GM19025 (cell line): ENCODE results near the gene CCNY.
A peak's percentile ranks its signal among the peaks of the same experiment; 100 is the strongest.

ENCODE experiments used
- ATAC-seq: cut with Tn5 transposase; IDR thresholded peaks from one replicate; pipeline ENCODE4 v1.9.1; 2021; ENCODE audit warnings: mild to moderate bottlenecking, low read depth, moderate library complexity; ENCODE audit not compliant: unreplicated experiment

Gene CCNY

DNA sequence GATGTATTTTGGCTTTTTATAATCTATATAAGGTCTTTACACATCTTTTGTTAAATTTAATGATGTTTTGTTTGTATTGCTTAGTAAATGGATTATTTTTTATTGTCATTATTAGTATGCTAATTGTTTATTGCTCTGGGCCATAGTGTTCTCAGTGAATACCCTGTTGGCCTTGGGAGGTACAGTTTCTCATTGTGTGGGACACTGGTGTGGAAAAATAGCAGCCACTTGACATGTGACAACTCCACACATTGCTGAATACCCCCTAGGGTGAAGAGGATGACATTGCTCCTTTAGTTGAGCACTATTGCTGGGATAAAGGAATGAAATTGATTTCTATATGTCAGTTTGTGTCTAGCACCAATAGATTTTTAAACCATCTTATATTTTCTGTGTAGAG, 130.9 kb downstream of the CCNY start:
- ATAC-seq, result no peak

DNA sequence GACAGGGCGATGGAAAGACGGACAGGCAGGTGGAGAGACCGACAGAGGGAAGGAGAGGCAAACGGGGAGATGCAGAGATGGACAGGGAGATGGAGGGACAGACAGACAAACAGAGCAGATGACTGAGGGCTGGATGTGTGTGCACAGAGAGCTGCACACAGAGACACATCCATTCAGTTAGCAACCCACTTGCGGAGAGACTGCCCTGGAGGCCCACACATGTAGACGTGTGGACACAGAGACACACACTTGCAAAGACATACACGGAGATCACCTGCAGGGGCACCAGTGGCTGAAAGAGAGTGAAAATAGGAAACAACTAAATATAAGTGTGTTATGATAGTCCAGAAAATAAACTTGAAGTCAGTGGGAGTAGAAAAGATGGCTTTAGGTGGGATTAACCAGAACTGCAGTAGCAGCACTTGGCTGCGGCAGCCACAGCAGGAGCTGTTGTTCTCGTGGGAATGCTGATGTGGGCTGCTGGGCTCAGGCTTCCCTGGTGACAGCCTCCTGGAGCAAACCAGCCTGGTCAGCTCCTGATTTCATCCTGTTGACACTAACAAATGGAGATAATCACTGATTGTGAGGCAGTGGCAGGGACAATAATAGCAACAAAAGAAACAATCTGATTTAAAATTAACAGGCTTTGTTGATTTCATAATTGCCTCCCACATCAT, 134.1 kb downstream of the CCNY start:
- no peak for ATAC-seq

DNA sequence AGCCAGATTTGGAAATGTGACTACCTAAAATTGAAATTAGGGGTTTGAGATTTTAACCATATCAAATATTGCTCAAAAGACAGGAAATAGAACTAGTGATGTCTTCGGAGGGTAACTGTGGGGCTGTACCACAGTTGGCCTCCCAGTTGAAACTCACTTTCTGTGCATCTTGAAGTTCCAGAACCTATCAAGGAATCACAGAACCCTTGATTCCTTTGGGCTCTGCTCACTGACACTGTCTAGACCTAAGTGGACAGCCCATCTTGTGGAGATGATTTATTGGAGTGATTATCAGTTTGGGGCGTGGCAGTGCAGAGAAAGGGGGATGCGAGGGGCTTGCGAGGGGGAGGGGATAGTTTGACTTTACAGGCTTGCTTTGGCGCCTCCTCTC, 134.6 kb downstream of the CCNY start:
- ATAC-seq, result no peak

DNA sequence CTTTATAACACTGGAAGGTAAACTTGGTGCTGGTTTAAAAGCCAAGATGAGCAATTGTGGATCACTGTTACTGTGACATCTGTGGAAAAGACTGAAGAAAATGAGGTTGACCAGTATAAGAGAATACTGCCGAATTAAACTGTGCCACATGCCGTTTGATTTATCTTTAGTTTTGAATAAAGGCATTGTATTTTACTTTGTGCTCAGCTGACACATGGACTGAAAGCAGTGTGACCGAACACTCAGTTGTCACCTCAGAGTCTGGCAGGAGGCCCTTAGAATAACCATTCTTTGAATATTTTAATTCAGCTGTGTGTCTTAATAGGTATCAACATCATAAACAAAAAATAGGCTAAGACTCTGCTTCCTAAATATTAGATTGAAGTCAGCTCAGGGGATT, 135.1 kb downstream of the CCNY start:
- no peak for ATAC-seq

DNA sequence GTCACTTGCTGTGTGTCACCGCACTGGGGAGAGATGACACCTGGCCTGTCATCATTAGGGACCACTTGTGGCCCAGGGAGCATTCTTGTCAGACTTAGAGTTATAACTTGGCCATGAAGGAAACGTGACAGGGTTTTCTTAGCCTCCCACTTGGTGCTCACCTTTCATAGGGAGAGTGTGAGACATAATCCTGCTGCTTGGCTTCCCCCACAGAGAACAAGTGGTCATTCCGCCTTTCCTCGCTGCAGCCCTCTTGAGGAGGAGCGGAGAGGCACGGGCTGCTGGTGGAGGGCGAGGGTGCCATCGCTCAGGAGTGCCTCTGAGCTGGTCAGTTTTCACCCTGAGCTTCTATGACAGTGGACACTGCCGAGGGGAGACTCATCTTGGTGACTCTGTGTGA, 143.8 kb downstream of the CCNY start:
- ATAC-seq, result no peak

DNA sequence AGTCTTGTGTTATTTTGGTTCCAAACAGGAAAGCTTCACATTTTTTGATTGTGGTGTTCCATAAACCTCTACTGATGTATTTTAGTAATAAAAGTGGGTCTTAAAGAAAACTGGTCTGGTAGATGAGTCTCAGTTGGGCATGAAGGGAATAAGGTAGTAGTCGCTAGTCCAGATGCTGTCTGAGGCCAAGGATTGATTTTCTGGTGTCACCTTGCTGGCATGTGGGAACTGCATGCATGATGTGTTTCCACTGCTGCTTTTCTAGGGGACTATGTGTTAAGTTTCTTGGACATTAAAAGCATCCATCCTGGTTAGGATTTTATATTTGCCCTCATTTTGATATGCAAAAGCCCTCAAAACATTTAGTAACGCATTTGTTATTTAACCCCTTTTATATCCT, 145.1 kb downstream of the CCNY start:
- ATAC-seq, result no peak

DNA sequence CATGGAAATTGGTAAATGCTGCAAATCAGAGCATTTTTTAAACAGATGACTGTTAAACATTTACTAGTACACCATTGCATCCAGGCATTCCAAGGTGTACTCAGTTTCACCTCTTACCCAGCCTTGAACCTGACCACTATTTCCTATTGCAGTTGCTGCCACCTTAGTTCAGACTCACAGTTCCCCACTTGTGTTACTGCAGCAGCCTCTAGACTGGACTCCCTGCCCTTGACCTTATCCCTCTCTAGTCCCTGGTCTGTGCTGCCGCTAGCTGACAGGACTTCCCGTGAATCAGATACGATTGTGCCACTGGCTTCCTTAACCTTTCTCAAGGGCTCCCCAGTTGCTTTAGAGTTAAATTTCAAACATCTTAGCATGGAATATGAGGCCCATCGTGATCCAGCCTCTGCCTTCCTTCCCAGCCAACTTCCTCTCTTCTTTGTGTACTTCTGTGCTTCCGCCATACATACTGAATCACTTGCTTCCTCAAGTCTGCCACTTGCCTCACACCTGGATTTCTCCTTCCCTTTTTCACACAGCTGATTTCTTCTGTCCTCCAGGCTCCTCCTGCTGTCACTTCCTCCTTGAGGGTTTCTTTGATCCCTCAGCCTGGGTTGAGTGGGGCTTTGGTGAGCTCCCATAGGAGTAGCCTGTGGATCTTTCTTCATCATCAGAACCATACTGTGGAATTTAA, 150.1 kb downstream of the CCNY start:
- ATAC-seq, result no peak

DNA sequence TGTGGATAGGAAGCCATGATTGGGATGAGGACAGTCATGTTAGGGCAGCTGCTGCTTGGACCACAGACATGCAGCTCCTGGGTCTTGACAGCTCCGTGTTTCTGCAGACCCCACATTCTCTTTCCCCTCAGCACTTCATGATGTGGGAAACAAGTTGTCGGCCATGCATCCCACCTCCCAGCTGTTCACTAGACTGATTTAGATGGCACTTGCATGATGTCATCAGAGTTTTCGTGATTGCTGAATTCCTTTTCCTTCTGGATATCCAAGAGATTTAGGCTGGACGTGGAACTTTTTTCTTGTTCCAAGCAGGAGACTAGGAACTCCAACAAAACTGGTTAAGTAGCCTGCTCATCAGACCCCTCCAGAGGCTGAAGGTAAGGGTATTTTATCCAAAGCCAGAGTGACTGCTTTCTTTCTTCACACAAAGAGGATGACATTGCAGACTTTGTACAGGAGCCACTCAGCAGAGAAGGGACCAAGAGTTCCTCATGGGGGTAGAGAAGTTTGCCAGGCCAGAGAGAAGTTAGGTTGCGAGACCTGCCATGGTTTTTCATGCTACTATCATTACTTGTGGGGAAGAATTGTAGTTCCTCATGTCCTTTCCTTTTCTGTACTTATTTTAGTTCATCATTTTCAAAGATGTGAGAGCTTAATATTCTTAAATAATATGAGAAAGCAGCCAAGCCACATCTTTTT, 151.2 kb downstream of the CCNY start:
- ATAC-seq, result no peak

DNA sequence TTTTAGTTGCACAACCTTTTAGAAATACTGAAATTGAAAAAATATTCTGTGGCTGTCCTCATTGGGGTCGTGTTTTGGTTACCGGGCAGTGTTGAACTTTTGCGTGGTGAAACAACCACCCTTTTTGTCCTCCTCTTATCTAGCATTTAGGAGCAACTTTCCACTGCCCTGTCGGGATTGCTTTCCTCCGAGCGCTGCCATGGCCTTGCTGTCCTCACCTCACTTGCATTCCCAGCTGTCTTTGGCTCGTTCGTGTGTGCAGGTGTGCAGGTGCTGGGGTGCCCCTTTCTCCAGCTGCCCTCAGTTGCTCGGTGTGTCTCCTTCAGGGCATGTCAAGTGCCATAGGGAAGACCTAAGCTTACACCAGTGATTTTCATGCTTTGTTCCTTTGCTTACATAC, 151.9 kb downstream of the CCNY start:
- no peak for ATAC-seq

DNA sequence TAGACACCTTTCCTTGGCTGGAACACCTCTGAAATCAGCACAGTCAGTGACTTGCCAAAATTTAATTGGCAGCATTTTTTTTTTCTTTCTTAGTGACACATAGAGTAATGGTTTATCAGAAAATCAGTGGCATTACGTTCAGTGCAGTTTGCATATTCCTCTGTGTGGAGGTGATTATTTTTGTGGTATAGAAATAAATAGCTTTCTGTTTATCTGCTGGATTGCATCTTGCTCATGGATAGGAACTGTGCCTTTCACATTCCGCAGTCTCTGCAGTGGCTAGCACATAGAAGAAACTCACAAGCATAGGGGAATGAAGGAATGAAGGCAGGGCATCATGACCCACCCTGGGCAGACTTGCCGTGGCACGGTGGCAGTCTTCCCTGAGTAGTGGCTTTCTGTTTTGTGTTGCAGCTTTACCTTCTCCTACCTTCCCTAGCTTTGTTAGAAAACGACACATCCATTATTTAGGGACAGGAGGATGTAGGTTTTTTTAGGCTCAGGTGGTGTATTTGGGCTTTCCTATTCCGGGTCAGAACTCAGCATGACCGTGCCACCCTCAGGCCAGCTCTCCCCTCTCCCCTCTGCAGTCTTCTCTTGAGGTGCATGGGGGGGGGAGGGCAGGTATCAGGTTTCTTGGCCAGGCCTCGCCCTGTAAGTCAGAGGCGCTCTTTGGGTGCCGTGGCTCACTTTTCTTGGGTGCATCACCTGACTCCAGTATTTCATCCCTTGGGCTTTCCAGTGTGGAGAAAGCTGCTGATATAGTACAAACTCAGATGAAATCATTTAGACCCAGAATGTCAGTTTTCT, 156.3 kb downstream of the CCNY start:
- no peak for ATAC-seq

DNA sequence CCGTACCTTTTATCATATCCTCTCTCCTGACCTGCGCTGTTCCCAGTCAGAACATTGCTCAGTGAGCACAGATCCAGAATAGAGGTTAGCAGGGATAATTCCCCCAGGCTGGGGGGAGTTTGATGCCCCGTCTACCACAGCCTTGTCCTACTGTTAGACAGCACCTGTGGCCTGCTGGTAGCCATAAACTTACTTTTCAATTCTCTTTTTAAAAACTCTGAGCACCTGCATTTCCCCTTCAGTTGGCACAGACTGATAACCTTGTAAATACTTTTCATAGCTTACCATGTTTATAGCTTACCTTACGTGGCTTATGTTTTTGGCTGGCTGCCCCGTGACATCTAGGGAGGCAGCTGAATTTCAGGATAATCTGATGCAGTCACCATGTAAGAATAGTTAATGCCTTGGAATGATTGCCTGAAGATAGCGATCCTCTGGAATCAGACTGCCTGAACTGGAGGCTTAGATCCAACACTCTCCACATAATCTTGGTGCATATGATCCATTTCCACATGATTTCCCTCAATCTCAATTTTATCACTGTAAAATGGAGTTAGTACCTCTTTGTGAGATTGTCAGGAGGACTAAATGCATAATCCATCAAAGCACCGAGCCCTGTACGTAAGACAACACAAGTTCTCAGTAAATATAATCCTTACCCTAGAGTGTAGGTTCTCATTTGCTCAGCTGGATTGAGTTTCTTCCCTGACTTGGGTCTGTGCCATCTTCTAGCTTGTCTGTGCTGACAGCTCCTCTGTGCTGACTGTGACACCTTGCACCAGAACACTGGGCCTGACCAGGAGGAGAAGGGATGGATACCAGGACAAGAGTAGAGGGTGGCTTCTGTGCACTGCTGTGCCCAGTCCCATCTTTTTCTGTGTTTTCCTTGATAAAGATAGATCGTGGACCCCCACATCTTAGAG, 157.1 kb downstream of the CCNY start:
- no peak for ATAC-seq

DNA sequence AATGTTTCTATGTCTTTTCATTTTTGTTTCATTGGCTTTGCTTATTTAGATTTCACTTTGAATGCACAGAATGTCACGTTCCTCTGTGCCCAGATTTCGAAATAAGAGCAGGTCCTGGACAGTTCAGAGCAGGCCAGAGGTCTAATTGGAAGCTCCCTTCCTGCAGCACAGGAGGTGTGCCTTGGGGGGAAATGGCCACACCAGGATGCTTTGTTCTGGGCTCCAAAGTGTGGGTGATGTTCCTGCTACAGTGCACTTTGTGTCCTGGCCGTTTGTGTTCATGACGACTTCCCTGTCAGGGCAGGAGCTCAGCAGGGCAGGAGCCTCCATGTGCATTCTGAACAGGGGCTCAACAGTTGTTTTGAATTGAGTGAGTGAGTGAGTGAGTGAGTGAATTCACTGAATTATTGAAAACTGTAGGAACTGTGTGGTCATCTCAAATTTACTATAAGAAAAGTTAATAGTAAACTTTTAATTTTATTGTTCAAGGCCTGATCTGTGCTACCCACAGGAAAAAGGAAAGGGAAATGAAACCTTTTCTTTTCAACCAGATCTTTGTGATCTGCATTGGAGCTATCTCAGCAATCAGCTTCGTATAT, 159.3 kb downstream of the CCNY start:
- no peak for ATAC-seq

DNA sequence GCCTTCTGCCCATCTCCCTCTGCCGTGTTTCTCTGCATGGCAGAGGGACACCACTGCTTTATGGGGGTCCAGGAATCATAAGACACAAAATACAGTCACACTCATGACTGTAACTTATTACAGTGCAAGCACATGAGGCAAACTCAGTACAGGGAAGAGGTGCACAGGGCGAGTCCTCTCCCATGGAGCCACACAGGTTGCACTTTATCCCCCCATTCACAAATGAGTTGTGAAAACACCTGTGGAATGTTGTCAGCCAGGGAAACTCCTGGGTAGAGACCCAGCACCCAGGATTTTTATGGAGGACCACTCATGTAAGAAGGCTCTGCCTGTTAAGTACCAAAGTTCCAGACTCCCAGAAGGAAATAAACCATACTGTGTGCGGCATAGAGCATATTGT, 161.6 kb downstream of the CCNY start:
- ATAC-seq, result no peak

DNA sequence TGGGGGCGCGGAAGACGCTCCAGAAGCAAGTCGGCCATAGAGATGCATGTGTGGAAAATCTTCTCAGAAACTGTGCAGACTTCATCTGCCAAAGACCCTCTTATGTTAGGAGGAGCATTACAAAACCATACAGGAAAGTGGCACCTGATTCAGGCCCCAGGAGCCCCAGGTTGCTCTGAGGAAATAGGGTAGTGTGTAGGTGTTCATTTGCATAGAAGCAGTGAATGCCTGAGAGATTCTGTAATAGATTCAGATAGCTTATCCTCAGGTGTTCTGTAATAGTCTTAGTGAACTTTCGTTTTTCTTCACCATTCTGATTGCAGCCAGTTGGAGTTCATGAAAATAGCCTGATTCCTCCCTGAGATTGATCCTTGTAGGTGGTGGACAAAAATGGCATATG, 162.4 kb downstream of the CCNY start:
- ATAC-seq, result peak; percentile 55

DNA sequence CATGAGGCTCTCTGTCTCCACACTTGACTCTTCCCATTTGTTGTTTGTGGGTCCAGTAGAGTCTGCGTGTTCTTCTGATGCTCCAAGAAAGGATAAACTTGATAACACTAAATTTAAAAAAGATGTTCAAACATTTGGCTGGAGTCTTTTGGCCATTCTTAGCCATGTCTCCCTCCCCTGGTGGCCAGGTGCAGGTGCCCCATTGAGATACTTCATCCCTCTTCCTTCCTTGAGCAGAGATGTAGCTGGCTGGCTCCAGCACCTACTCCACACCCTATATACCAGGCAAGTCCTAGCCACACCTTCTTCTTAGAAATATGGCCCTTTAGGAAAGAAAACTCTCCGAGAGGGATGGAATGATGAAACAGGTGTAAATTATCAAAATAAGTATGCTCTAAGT, 165.6 kb downstream of the CCNY start:
- ATAC-seq, result no peak

DNA sequence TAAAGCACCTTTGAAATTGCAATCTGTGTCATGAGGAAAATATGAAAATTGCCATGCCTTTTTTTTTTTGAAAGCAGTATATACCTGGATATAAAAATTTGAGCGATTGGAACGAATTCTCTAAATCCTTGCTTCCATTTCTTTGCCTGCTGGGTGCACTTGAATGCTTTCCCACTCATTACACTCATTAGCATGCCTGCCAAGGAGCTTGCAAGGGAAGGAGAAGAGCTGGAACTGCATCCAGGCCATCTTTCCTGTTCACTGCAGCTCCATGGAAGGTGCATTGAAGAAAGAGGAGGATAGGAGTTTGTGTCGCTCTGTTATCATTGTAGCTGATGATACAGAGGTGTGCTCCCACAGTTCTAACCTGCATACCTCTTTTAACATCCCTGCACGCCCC, 166.4 kb downstream of the CCNY start:
- ATAC-seq, result no peak

DNA sequence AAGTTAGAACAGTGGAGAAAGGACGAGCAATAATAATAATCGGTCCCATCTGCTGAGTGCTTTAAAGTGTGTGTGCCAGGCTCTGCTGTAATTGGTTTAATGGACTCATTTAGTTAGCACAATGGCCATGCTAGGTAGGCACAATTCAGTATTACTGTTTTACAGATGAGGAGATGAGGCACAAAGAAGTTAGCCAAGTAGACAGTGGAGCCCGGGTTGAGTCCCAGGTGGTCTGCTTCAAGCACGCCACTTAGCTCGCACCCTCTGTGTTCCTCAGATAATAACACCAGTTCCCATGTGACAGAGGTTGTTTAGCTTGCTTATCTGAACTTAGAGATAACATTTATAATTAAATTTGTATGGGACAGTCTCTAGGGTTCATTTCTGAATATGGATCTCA, 167.3 kb downstream of the CCNY start:
- ATAC-seq, result no peak

DNA sequence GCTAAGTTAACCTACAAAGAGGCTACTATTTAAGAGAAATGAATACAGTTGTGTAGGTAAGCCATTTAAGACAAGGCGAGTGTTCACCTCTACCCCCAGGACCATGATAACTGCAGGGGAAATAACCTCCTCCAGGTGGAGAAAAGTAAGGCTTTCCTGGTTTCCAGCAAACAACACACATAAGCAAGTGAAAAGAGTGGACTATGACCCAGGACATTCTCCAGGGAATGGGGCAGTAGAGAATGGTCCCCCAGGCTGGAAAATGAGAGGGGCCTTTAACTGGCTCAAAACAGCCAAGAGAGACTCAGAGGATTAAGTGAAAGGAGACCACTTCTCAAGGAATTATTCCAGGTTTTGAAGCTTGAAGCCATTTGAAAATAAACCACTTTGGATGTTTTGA, 167.8 kb downstream of the CCNY start:
- ATAC-seq, result no peak

DNA sequence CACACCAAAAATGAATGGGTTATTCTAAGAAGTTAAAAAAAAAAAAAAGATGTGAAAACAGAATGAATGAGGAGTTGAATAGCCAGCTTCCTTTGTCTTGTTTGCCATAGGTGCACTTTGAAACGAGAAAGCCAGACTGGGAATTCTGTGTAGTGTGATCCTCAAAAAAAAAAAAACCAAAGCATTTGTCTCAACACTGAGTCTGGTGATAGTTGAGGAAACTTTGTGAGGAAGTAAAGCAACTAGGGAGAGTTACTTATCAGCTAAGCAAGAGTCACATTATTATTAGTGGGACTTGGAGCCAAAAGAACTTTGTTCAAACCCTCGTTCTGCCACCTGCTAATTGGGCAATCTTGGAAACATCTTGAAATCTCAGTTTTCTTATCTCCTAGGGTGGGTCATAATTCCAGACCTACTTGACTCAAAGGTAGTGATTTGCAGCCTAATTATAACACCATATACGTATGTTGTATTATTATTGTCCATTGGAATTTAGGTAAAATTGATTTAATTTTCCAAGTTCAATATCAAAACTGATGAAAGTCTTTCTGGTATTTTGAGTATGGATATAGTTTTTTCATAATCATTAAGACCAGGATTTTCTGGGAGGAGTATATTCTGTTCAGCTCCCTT, 169.0 kb downstream of the CCNY start:
- ATAC-seq, result no peak
